ENCODE measurements around the gene AURKB. TPM values are rescaled to one million over a fixed set of nuclear protein-coding genes. Genes with fewer than 3 reads are reported as not detected.

Gene AURKB
- total RNA-seq, 1 donor from 2014 or later = 1.2 TPM

DNA sequence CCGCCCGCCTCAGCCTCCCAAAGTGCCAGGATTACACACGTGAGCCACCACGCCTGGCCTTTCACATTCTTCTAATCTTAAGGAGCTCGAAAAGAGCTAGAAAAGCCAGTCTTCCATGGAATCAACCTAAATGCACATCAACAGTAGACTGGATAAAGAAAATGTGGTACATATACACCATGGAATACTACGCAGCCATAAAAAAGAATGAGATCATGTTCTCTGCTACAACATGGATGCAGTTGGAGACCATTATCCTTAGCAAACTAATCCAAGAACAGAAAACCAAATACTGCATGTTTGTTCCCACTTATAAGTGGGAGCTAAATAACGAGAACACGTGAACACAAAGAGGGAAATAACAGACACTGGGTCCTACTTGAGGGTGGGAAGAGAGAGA is 34.4 kb upstream of the AURKB start:
- no peak overlapping the region for H3K4me3 ChIP-seq
- peaks cover 34% of the 10 kb centered on the region for H3K4me1 ChIP-seq
- H3K27ac ChIP-seq (replicated peaks) = no peak overlapping the region
- no peak for DNase-seq
- H3K36me3 ChIP-seq = peaks cover 37% of the 10 kb centered on the region
- no peaks in the 10 kb centered on the region for H3K27me3 ChIP-seq (ENCODE audit: low read depth)
- no peak for TF ChIP-seq CTCF (IDR thresholded peaks at IDR 0.05; ENCODE audit: borderline replicate concordance)
- H3K9me3 ChIP-seq (replicated peaks) = no peaks in the 10 kb centered on the region
- intact Hi-C loops (cut with micrococcal nuclease) = no loop called here

DNA sequence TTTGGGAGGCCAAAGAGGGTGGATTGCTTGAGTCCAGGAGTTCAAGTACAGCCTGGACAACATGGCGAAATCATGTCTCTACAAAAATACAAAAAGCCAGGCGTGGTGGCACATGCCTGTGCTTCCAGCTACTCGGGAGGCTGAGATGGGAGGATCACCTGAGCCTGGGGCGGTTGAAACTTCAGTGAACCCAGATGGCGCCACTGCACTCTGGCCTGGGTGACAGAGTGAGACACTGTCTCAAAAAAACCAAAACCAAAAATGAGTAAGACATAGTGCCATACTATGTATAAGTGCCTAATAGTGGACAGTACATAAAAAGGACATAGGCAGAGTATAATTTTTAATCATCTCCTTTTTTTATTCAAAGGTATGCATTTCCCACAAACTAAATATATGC is 33.5 kb upstream of the AURKB start:
- Histone ChIP-seq H3K4me1 (peaks cover 25% of the 10 kb centered on the region), H3K27me3 (ENCODE audit: low read depth) (no peaks in the 10 kb centered on the region), H3K27ac (replicated peaks) (no peak overlapping the region), H3K36me3 (peaks cover 42% of the 10 kb centered on the region), H3K4me3 (no peak overlapping the region), H3K9me3 (replicated peaks) (no peaks in the 10 kb centered on the region)
- TF ChIP-seq CTCF (IDR thresholded peaks at IDR 0.05; ENCODE audit: borderline replicate concordance) = no peak
- intact Hi-C loops (cut with micrococcal nuclease) = no loop called here
- DNase-seq = no peak

DNA sequence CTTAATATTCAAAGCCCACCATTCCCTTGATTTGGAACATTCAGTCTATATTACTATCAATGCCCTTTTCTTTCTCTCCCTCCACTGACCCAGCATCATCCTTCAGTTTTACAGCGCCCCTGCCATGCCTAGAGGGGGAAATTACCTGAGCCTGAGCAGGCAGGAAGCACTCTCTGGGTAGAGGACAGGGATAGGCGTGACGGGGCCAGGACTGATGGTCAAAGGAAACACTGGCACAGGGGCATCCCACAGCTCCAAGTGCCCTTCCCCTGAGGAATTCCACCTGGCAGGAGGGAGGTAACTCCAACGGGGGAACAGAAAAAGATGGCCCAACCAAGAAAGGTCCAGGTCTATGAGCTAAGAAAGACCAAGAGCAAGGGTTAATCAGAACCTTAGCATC is 27.5 kb upstream of the AURKB start:
- Histone ChIP-seq H3K4me3 (no peak overlapping the region), H3K27me3 (ENCODE audit: low read depth) (no peaks in the 10 kb centered on the region), H3K4me1 (peaks cover 15% of the 10 kb centered on the region), H3K27ac (replicated peaks) (no peak overlapping the region), H3K36me3 (peaks cover 84% of the 10 kb centered on the region), H3K9me3 (replicated peaks) (no peaks in the 10 kb centered on the region)
- DNase-seq = no peak
- no peak for TF ChIP-seq CTCF (IDR thresholded peaks at IDR 0.05; ENCODE audit: borderline replicate concordance)
- intact Hi-C loops (cut with micrococcal nuclease) = no loop called here

DNA sequence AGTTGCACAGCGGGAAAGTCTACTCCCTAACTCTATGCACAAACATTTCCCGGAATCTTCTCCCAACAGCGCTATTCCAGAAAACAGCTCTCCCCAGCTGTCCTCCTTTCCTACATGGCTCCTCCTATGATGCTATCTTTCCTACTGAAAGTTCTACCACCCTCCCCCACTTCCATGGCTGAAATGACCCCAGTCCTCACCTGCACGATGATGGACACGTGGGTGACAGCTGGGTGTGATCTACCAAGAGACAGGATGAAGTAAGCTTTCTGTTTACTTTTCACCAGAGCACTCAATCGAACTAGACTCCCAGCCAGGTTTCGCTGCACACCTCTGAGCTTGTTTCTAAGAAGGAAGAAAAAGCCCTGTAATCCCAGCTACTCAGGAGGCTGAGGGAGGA is 26.8 kb upstream of the AURKB start:
- Histone ChIP-seq H3K4me3 (no peak overlapping the region), H3K27ac (replicated peaks) (no peak overlapping the region), H3K27me3 (ENCODE audit: low read depth) (no peaks in the 10 kb centered on the region), H3K4me1 (peaks cover 15% of the 10 kb centered on the region), H3K36me3 (peaks cover 91% of the 10 kb centered on the region), H3K9me3 (replicated peaks) (no peaks in the 10 kb centered on the region)
- no peak for DNase-seq
- intact Hi-C loops (cut with micrococcal nuclease) = no loop called here
- TF ChIP-seq CTCF (IDR thresholded peaks at IDR 0.05; ENCODE audit: borderline replicate concordance) = no peak

DNA sequence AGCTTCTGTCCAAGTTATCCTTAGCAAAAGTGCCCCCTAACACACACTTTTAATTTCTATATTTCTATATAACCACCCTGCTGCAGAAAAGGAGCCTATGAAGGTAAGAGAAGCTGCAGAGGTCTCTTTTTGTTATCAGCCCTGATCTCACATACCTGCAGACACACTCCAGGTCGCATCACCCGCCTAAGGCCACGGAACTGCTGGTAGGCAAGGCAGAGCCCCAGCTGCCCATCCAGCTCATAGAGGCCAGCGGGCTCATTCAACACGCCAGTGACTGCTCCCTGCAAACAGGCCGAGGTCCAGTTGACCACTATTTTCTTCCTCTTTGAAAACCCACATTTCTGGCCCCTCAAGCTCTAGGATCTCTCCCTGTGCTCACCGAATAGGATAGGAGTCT is 25.3 kb upstream of the AURKB start:
- Histone ChIP-seq H3K4me1 (peaks cover 15% of the 10 kb centered on the region), H3K27me3 (ENCODE audit: low read depth) (no peaks in the 10 kb centered on the region), H3K4me3 (no peak overlapping the region), H3K9me3 (replicated peaks) (no peaks in the 10 kb centered on the region), H3K36me3 (peaks cover 92% of the 10 kb centered on the region), H3K27ac (replicated peaks) (no peak overlapping the region)
- no peak for TF ChIP-seq CTCF (IDR thresholded peaks at IDR 0.05; ENCODE audit: borderline replicate concordance)
- intact Hi-C loops (cut with micrococcal nuclease) = no loop called here
- DNase-seq = no peak

All from left ventricle myocardium inferior (tissue), 1 donor.